A549 (cell line): ENCODE data around the gene RASGRP2.

Experiments used
- ZFP36 ChIP-seq: fragments of 450-650 bp; IDR thresholded peaks from 2 replicates; pipeline ENCODE4 v1.6.1; 2014; ENCODE audit warnings: borderline replicate concordance; ENCODE audit not compliant: partially characterized antibody
- TF ChIP-seq, protein P1 (sequence below): fragments of >200 bp; sonication (Bioruptor Twin); formaldehyde crosslinking; IDR thresholded peaks from 3 replicates; pipeline ENCODE4 v1.5.1; 2016

DNA sequence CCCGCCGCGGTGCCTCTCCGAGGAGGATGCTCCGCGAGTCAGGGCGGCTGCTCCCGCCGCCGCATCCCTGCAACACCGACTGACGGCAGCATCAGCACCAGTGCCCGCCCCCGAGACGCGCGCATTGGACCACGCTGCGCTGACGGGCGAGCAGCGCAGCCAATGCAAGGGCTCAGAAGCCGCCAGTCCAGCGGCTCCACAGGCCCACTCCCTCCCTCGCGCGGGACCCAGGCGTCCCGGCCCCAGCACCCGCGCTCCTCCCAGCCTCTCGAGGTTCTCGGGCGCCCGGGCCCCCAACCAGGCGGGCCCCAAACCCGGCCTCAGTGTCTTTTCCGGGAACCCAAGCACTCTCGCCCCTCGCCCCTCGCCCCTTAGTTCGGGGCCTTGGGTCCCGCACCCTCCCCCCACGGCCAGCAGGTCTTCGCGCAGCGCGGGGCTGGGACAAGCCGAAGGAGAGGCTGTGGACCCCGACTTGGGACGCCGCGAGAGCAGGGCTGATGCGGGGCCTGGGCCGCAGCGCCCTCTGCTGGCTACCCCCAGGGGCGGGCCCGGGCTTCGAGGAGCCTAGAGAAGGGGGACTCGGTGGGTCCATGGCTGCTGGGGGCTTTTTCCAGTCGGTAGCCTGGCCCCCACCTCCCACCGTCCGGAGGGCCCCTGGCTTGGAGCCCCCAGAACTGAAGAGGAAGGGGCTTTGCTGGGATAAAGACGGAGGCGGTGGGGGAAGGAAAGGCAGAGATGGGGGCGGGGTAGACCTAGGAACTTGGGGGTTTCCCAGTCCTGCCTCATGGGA is 20.6 kb downstream of the RASGRP2 start, which contains the start of gene NRXN2:
- TF ChIP-seq ZFP36: no peak
- TF ChIP-seq, protein P1, sequence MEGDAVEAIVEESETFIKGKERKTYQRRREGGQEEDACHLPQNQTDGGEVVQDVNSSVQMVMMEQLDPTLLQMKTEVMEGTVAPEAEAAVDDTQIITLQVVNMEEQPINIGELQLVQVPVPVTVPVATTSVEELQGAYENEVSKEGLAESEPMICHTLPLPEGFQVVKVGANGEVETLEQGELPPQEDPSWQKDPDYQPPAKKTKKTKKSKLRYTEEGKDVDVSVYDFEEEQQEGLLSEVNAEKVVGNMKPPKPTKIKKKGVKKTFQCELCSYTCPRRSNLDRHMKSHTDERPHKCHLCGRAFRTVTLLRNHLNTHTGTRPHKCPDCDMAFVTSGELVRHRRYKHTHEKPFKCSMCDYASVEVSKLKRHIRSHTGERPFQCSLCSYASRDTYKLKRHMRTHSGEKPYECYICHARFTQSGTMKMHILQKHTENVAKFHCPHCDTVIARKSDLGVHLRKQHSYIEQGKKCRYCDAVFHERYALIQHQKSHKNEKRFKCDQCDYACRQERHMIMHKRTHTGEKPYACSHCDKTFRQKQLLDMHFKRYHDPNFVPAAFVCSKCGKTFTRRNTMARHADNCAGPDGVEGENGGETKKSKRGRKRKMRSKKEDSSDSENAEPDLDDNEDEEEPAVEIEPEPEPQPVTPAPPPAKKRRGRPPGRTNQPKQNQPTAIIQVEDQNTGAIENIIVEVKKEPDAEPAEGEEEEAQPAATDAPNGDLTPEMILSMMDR: peak; percentile 96
